Rectal smooth muscle tissue (tissue), 1 donor: ENCODE measurements around the gene DOCK3.
"Not testable (repeated sequence)": the region's sequence is repeated elsewhere in the genome, so short reads cannot be mapped to it uniquely, and the experiment has no call there.

Experiments used
- H3K27ac ChIP-seq: one replicate; pipeline ENCODE4 v1.7.0; 2013; ENCODE audit warnings: low read depth, low read length, inconsistent platforms
- H3K27me3 ChIP-seq: one replicate; pipeline ENCODE4 v1.7.0; 2013; ENCODE audit warnings: low read length; ENCODE audit not compliant: control insufficient read depth, insufficient read depth
- H3K36me3 ChIP-seq: one replicate; pipeline ENCODE4 v1.7.0; 2013; ENCODE audit warnings: low read length; ENCODE audit not compliant: control insufficient read depth, insufficient read depth
- H3K4me1 ChIP-seq: one replicate; pipeline ENCODE4 v1.7.0; 2013; ENCODE audit warnings: low read length; ENCODE audit not compliant: control insufficient read depth, insufficient read depth
- H3K4me3 ChIP-seq: one replicate; pipeline ENCODE4 v1.7.0; 2013; ENCODE audit warnings: low read length
- H3K9ac ChIP-seq: one replicate; pipeline ENCODE4 v1.7.0; 2013; ENCODE audit warnings: low read length

The DOCK3 gene

GRCh38 chr3:51137715-51138114, 463.0 kb downstream of the DOCK3 start:
- Histone ChIP-seq H3K36me3 (no peaks in the 10 kb centered on the region), H3K4me1 (no peaks in the 10 kb centered on the region), H3K4me3 (no peak overlapping the region), H3K9ac (no peak overlapping the region), H3K27me3 (no peaks in the 10 kb centered on the region), H3K27ac (no peak overlapping the region)

GRCh38 chr3:51139616-51140015, 464.9 kb downstream of the DOCK3 start:
- no peak overlapping the region for H3K4me3 ChIP-seq
- H3K9ac ChIP-seq, result no peak overlapping the region
- H3K27me3 ChIP-seq, result no peaks in the 10 kb centered on the region
- no peak overlapping the region for H3K27ac ChIP-seq
- no peaks in the 10 kb centered on the region for H3K36me3 ChIP-seq
- no peaks in the 10 kb centered on the region for H3K4me1 ChIP-seq

GRCh38 chr3:51141573-51141972, 466.8 kb downstream of the DOCK3 start:
- Histone ChIP-seq H3K27ac (no peak overlapping the region), H3K4me1 (no peaks in the 10 kb centered on the region), H3K36me3 (no peaks in the 10 kb centered on the region)

GRCh38 chr3:51145811-51146585, 471.3 kb downstream of the DOCK3 start:
- Histone ChIP-seq H3K27ac (no peak overlapping the region), H3K4me3 (no peak overlapping the region), H3K27me3 (no peaks in the 10 kb centered on the region), H3K9ac (no peak overlapping the region), H3K36me3 (no peaks in the 10 kb centered on the region), H3K4me1 (no peaks in the 10 kb centered on the region)

More at GRCh38 chr3:51141573-51141972, 466.8 kb downstream of the DOCK3 start:
- Histone ChIP-seq H3K27me3 (no peaks in the 10 kb centered on the region), H3K4me3 (no peak overlapping the region), H3K9ac (no peak overlapping the region)

GRCh38 chr3:51146781-51147180, 472.1 kb downstream of the DOCK3 start:
- Histone ChIP-seq H3K27ac (no peak overlapping the region), H3K4me1 (no peaks in the 10 kb centered on the region), H3K4me3 (no peak overlapping the region), H3K36me3 (no peaks in the 10 kb centered on the region), H3K27me3 (no peaks in the 10 kb centered on the region), H3K9ac (no peak overlapping the region)

DNA sequence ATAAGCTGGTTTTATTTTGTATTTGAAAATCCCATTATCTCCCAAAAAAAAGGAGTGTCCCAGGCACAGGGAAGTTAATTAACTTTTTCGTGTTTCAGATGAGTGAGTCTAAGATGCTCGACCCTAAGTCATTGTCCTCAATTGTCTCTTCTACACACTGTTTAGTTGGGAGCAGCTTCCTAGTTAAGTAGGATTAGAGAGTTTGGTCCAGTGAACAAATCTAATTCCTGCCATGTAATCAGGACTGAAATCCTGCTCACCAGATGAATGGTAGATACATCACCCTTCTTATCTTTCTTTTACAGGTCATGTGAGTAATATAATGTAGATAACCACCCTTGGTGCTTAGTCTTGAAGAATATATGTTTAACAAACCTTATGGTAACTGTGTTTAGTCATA, 481.4 kb downstream of the DOCK3 start:
- H3K4me3 ChIP-seq, result no peak overlapping the region
- H3K36me3 ChIP-seq, result no peaks in the 10 kb centered on the region
- H3K27ac ChIP-seq, result no peak overlapping the region
- H3K9ac ChIP-seq, result no peak overlapping the region
- no peaks in the 10 kb centered on the region for H3K27me3 ChIP-seq
- H3K4me1 ChIP-seq, result no peaks in the 10 kb centered on the region

DNA sequence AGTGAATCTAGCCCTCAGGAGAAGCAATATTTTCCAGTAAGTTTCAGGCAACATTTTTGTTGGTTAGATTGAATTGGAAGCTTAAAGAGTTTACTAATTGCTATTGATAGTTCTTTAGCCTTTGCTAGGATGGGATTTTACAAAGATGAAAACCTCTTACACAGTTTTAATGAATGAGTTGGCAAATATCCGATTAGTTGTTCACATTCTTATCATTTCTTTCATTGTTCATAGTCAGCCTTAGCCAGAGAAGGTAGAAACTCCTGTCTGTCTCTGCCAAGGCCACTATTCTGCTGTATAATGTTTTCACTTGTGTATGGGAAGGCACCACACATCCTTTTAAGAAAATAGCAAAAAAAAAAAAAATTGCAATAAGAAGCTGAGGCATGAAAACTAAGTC, 488.3 kb downstream of the DOCK3 start:
- Histone ChIP-seq H3K27me3 (no peaks in the 10 kb centered on the region), H3K4me3 (no peak overlapping the region), H3K4me1 (no peaks in the 10 kb centered on the region), H3K36me3 (no peaks in the 10 kb centered on the region), H3K9ac (no peak overlapping the region), H3K27ac (no peak overlapping the region)

DNA sequence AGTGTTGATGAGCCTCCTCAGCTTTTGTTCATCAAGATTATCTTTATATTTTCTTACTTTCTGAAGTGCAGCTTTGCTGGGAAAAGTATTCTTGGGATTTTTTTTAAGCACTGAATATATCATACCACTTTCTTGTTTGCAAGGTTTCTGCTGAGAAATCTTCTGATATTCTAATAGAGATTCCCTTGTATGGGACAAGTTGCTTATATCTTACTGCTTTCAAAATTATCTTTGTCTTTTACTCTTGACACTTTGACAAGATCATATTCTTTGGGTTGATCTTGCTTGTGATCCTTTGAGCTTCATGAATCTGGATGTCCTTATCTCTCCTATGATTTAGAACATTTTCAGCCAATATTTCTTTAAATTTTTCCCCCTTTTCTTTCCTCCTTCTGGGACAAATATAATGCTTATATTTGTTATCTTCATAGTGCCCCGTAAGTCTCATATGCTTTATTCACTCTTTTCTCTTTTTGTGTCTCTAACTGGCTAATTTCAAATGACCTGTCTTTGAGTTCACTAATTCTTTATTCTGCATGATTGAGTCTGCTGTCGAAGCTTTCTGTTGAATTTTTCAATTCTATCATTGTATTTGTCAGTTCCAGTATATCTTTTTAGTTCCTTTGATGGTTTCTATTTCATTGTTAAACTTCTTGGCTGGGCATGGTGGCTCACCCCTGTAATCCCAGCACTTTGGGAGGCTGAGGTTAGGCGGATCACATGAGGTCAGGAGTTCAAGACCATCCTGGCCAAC, 499.0 kb downstream of the DOCK3 start:
- no peak overlapping the region for H3K4me3 ChIP-seq

GRCh38 chr3:51176923-51177322, 502.2 kb downstream of the DOCK3 start:
- Histone ChIP-seq H3K27ac (no peak overlapping the region), H3K27me3 (no peaks in the 10 kb centered on the region), H3K4me1 (no peaks in the 10 kb centered on the region), H3K4me3 (no peak overlapping the region), H3K9ac (no peak overlapping the region), H3K36me3 (no peaks in the 10 kb centered on the region)

More for the DNA sequence above, 499.0 kb downstream of the DOCK3 start:
- H3K27ac ChIP-seq, result no peak overlapping the region
- no peaks in the 10 kb centered on the region for H3K4me1 ChIP-seq
- no peaks in the 10 kb centered on the region for H3K27me3 ChIP-seq
- no peaks in the 10 kb centered on the region for H3K36me3 ChIP-seq
- no peak overlapping the region for H3K9ac ChIP-seq

DNA sequence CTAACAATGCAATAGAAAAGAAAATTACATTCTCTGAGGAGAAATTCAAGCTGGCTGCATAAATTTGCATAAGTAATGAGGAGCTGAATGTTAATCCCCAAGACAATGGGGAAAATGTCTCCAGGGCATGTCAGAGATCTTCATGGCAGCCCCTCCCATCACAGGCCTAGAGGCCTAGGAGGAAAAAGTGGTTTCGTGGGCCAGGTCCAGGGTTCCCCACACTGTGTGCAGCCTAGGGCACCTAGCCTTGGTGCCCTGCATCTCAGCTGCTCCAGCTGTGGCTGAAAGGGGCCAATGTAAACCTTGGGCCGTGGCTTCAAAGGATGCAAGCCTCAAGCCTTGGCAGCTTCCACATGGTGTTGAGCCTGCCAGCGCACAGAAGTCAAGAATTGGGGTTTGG, 511.7 kb downstream of the DOCK3 start:
- H3K27me3 ChIP-seq, H3K4me1 ChIP-seq, H3K27ac ChIP-seq, H3K9ac ChIP-seq, H3K36me3 ChIP-seq, H3K4me3 ChIP-seq: not testable (repeated sequence)

GRCh38 chr3:51190199-51190598, 515.5 kb downstream of the DOCK3 start:
- H3K27me3 ChIP-seq, result no peaks in the 10 kb centered on the region
- H3K36me3 ChIP-seq, result no peaks in the 10 kb centered on the region
- no peak overlapping the region for H3K9ac ChIP-seq
- no peak overlapping the region for H3K4me3 ChIP-seq
- H3K4me1 ChIP-seq, result no peaks in the 10 kb centered on the region
- H3K27ac ChIP-seq, result no peak overlapping the region

DNA sequence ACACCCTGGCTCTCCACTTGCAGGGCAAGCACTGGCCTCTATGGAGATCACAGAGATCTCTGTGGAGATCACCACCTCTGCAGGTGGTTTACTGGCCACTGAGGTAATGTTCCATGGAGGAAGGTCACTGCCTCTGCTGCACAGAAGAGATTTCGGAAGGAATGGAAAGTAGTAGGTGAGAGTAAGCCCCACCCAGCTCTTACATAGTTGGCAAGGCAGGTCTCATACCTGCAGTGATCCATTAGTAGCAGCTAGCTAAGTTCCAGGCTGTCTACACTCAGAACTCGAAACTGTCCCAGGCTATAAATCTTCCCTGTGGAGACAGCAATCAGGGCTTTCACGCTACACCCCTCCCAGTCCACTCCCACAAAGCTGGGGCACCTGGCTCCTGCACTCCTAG, 516.1 kb downstream of the DOCK3 start:
- no peak overlapping the region for H3K4me3 ChIP-seq

GRCh38 chr3:51191768-51192167, 517.0 kb downstream of the DOCK3 start:
- no peaks in the 10 kb centered on the region for H3K36me3 ChIP-seq
- no peak overlapping the region for H3K4me3 ChIP-seq
- H3K27ac ChIP-seq, result no peak overlapping the region
- no peak overlapping the region for H3K9ac ChIP-seq
- no peaks in the 10 kb centered on the region for H3K27me3 ChIP-seq
- H3K4me1 ChIP-seq, result no peaks in the 10 kb centered on the region

More for the DNA sequence above, 516.1 kb downstream of the DOCK3 start:
- Histone ChIP-seq H3K27ac (no peak overlapping the region), H3K9ac (no peak overlapping the region), H3K4me1 (no peaks in the 10 kb centered on the region), H3K36me3 (no peaks in the 10 kb centered on the region), H3K27me3 (no peaks in the 10 kb centered on the region)
